GM23338 (cell line): Measurements from ENCODE around the gene SLC37A2. TPM values are rescaled to one million over a fixed set of nuclear protein-coding genes. Genes with fewer than 3 reads are reported as not detected.

Experiments
- ATAC-seq: fragments of 200-7000 bp; cut with Tn5 transposase; 3 replicates; pipeline ENCODE4 v1.9.1; 2020
- DNase-seq: peaks from one replicate; pipeline ENCODE4 v3.0.0-alpha.2; 2015; ENCODE audit warnings: low spot score
- H2AFZ ChIP-seq: fragments of 200-600 bp; sonication (generic); 2 replicates; pipeline ENCODE4 v1.8.0; 2016; ENCODE audit warnings: antibody characterized with exemption, mild to moderate bottlenecking, moderate library complexity
- H3F3A ChIP-seq: fragments of 200-600 bp; sonication (generic); replicated peaks from 2 replicates; pipeline ENCODE4 v1.8.0; 2017; ENCODE audit warnings: antibody characterized with exemption, mixed run types, low read depth
- H3K27ac ChIP-seq: fragments of 200-600 bp; sonication (generic); 2 replicates; pipeline ENCODE4 v1.6.1; 2016; ENCODE audit warnings: low read depth
- H3K27me3 ChIP-seq: fragments of 200-600 bp; sonication (generic); 2 replicates; pipeline ENCODE4 v1.8.0; 2016; ENCODE audit warnings: mild to moderate bottlenecking, mixed run types, moderate library complexity; ENCODE audit not compliant: insufficient read depth
- H3K36me3 ChIP-seq: fragments of 200-600 bp; sonication (generic); 2 replicates; pipeline ENCODE4 v1.8.0; 2016; ENCODE audit warnings: mild to moderate bottlenecking; ENCODE audit not compliant: insufficient read depth
- H3K4me1 ChIP-seq: fragments of 200-600 bp; sonication (generic); 2 replicates; pipeline ENCODE4 v1.8.0; 2016; ENCODE audit warnings: mild to moderate bottlenecking, moderate library complexity; ENCODE audit not compliant: insufficient read depth
- H3K4me2 ChIP-seq: fragments of 200-600 bp; sonication (generic); 2 replicates; pipeline ENCODE4 v1.7.1; 2017; ENCODE audit warnings: mixed run types
- H3K4me3 ChIP-seq: fragments of 200-600 bp; sonication (generic); 2 replicates; pipeline ENCODE4 v1.6.1; 2016; ENCODE audit warnings: mixed run types
- H3K79me2 ChIP-seq: fragments of 200-600 bp; sonication (generic); replicated peaks from 2 replicates; pipeline ENCODE4 v1.8.0; 2017; ENCODE audit warnings: mild to moderate bottlenecking; ENCODE audit not compliant: insufficient read depth
- H3K9me2 ChIP-seq: fragments of 200-600 bp; sonication (generic); 2 replicates; pipeline ENCODE4 v1.8.0; 2017; ENCODE audit not compliant: insufficient read depth
- H4K20me1 ChIP-seq: fragments of 200-600 bp; sonication (generic); replicated peaks from 2 replicates; pipeline ENCODE4 v1.8.0; 2017; ENCODE audit warnings: mild to moderate bottlenecking; ENCODE audit not compliant: insufficient read depth
- H3K27ac Mint-ChIP-seq: 2 replicates; pipeline ENCODE4 v1.8.0; 2020; ENCODE audit warnings: inconsistent platforms, mild to moderate bottlenecking, moderate library complexity, mixed read lengths
- H3K27me3 Mint-ChIP-seq: 3 replicates; pipeline ENCODE4 v1.8.0; 2022; ENCODE audit warnings: low read depth, mild to moderate bottlenecking, moderate library complexity, mixed read lengths, inconsistent platforms; ENCODE audit not compliant: insufficient read depth, poor library complexity
- H3K36me3 Mint-ChIP-seq: 3 replicates; pipeline ENCODE4 v1.8.0; 2021; ENCODE audit warnings: low read depth, mild to moderate bottlenecking, inconsistent platforms, moderate library complexity, mixed read lengths
- H3K4me1 Mint-ChIP-seq: 3 replicates; pipeline ENCODE4 v1.8.0; 2020; ENCODE audit warnings: mild to moderate bottlenecking, inconsistent platforms, mixed read lengths
- H3K4me3 Mint-ChIP-seq: 3 replicates; pipeline ENCODE4 v1.8.0; 2021; ENCODE audit warnings: moderate library complexity, mild to moderate bottlenecking, inconsistent platforms, mixed read lengths
- H3K9me3 Mint-ChIP-seq: 3 replicates; pipeline ENCODE4 v1.8.0; 2020; ENCODE audit warnings: moderate library complexity, mild to moderate bottlenecking, inconsistent platforms, mixed read lengths
- CREB1 ChIP-seq: fragments of 250-450 bp; sonication (Bioruptor Pico); IDR thresholded peaks from 2 replicates; pipeline ENCODE4 v1.5.0; 2020; ENCODE audit warnings: low read depth, mild to moderate bottlenecking, moderate library complexity
- ETS1 ChIP-seq: IDR thresholded peaks from 2 replicates; pipeline ENCODE4 v1.6.1; 2016; ENCODE audit warnings: antibody characterized with exemption
- EZH2 ChIP-seq: fragments of 200-600 bp; sonication (generic); IDR thresholded peaks from one replicate; pipeline ENCODE4 v1.8.0; 2017; ENCODE audit warnings: antibody characterized with exemption, mild to moderate bottlenecking, low read depth; ENCODE audit not compliant: unreplicated experiment
- EZH2phosphoT487 ChIP-seq: fragments of 200-600 bp; sonication (generic); IDR thresholded peaks from one replicate; pipeline ENCODE4 v1.8.1; 2018; ENCODE audit warnings: antibody characterized with exemption; ENCODE audit not compliant: unreplicated experiment
- JUNB ChIP-seq: IDR thresholded peaks from one replicate; pipeline ENCODE4 v1.6.1; 2016; ENCODE audit warnings: antibody characterized with exemption; ENCODE audit not compliant: unreplicated experiment
- NANOG ChIP-seq: IDR thresholded peaks from 2 replicates; pipeline ENCODE4 v1.6.1; 2016; ENCODE audit warnings: antibody characterized with exemption, borderline replicate concordance
- POLR2AphosphoS5 ChIP-seq: IDR thresholded peaks from 2 replicates; pipeline ENCODE4 v1.6.1; 2016; ENCODE audit warnings: antibody characterized with exemption, low read depth
- STAT1 ChIP-seq: IDR thresholded peaks from one replicate; pipeline ENCODE4 v1.6.1; 2016; ENCODE audit warnings: antibody characterized with exemption; ENCODE audit not compliant: unreplicated experiment
- ZNF114 ChIP-seq: fragments of 250-450 bp; sonication (Bioruptor Pico); IDR thresholded peaks from 2 replicates; pipeline ENCODE4 v1.5.0; 2020; ENCODE audit warnings: mild to moderate bottlenecking, moderate library complexity
- ZNF331 ChIP-seq: fragments of 250-450 bp; sonication (Bioruptor Pico); IDR thresholded peaks from 2 replicates; pipeline ENCODE4 v1.5.0; 2020; ENCODE audit warnings: low read depth, mild to moderate bottlenecking, moderate library complexity
- polyA plus RNA-seq: library from polyadenylated mRNA; unstranded; fragments of >200 nt; fragmentation: Nextera tagmentation; extraction: Ambion mirVana; gene quantifications from 2 replicates; pipeline ENCODE4 v1.2.1, GENCODE V29; 2016
- total RNA-seq: library from RNA; depleted of rRNA; stranded (reverse); fragments of >200 nt; shearing (Covaris generic); gene quantifications from 2 replicates; pipeline ENCODE4 v1.2.3, GENCODE V29; 2014
- TF ChIP-seq, protein P1 (sequence below): IDR thresholded peaks from one replicate; pipeline ENCODE4 v1.6.1; 2018; ENCODE audit warnings: antibody characterized with exemption; ENCODE audit not compliant: unreplicated experiment
- TF ChIP-seq, protein P2 (sequence below), 2 experiments: fragments of 200-600 bp in 1 of 2; sonication (generic) in 1 of 2; conservative IDR thresholded peaks; 2 replicates each; pipeline versions ENCODE4 v1.5.1 to v1.6.1; 2016 to 2017; ENCODE audit warnings: antibody characterized with exemption in 2 of 2, low read depth in 2 of 2, mild to moderate bottlenecking in 2 of 2, moderate library complexity in 1 of 2

Gene SLC37A2
- total and polyA plus RNA-seq, 2 experiments from 2014 or later = 0.40 to 1.6 TPM

GRCh38 chr11:125082040-125082439, 18.9 kb downstream of the SLC37A2 start (continued):
- TF ChIP-seq, protein P1, sequence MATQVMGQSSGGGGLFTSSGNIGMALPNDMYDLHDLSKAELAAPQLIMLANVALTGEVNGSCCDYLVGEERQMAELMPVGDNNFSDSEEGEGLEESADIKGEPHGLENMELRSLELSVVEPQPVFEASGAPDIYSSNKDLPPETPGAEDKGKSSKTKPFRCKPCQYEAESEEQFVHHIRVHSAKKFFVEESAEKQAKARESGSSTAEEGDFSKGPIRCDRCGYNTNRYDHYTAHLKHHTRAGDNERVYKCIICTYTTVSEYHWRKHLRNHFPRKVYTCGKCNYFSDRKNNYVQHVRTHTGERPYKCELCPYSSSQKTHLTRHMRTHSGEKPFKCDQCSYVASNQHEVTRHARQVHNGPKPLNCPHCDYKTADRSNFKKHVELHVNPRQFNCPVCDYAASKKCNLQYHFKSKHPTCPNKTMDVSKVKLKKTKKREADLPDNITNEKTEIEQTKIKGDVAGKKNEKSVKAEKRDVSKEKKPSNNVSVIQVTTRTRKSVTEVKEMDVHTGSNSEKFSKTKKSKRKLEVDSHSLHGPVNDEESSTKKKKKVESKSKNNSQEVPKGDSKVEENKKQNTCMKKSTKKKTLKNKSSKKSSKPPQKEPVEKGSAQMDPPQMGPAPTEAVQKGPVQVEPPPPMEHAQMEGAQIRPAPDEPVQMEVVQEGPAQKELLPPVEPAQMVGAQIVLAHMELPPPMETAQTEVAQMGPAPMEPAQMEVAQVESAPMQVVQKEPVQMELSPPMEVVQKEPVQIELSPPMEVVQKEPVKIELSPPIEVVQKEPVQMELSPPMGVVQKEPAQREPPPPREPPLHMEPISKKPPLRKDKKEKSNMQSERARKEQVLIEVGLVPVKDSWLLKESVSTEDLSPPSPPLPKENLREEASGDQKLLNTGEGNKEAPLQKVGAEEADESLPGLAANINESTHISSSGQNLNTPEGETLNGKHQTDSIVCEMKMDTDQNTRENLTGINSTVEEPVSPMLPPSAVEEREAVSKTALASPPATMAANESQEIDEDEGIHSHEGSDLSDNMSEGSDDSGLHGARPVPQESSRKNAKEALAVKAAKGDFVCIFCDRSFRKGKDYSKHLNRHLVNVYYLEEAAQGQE = no peak
- TF ChIP-seq ZNF114 (no peak), POLR2AphosphoS5 (no peak), JUNB (no peak), ETS1 (no peak), CREB1 (CRISPR knock-in tag) (no peak), STAT1 (no peak), EZH2 (no peak)
- TF ChIP-seq, protein P2, sequence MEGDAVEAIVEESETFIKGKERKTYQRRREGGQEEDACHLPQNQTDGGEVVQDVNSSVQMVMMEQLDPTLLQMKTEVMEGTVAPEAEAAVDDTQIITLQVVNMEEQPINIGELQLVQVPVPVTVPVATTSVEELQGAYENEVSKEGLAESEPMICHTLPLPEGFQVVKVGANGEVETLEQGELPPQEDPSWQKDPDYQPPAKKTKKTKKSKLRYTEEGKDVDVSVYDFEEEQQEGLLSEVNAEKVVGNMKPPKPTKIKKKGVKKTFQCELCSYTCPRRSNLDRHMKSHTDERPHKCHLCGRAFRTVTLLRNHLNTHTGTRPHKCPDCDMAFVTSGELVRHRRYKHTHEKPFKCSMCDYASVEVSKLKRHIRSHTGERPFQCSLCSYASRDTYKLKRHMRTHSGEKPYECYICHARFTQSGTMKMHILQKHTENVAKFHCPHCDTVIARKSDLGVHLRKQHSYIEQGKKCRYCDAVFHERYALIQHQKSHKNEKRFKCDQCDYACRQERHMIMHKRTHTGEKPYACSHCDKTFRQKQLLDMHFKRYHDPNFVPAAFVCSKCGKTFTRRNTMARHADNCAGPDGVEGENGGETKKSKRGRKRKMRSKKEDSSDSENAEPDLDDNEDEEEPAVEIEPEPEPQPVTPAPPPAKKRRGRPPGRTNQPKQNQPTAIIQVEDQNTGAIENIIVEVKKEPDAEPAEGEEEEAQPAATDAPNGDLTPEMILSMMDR (conservative IDR thresholded peaks at IDR 0.05; ENCODE audit: low read depth in 2 of 2) = no peak

DNA sequence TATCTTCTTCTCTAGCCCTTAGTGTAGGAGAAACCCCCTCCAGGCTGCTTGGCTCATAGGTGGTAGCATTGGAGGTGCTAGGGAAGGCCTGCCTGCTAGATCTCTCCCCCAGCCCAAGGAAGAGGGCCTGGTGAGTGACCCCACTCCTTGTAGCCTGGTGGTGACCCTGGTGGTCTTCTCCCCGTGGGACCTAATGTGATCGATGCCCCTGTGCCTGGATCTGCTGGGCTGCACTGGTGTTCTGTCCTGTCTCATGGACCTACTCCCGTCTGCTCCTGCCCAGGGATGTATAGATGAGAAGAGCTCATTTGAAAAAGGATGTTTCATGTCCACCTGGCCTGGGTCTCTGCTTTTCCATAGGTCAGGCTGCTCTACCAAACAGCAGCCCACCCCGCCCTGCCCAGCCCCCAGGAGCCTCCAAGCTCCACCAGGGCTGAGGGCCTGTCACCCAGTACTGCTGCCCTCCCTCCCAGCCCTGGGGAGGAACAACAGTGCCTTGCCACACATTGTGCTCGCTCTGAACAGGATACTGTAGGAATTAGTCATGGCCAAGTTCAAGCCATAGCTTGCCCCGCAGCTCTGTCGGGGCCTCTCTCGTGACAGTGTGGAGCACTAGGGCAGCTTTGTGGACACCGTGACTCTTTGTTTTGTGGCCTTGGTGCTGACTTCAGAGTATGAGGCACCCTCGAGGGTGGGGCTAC, 19.7 kb downstream of the SLC37A2 start:
- Mint-ChIP-seq H3K36me3 (no peaks in the 10 kb centered on the region; the same call in 2 of the 3 replicates), H3K27me3 (peaks cover 9% of the 10 kb centered on the region), H3K9me3 (no peaks in the 10 kb centered on the region; the same call in 2 of the 3 replicates), H3K4me3 (no peak overlapping the region), H3K4me1 (no peaks in the 10 kb centered on the region; the same call in 1 of the 3 replicates), H3K27ac (no peak overlapping the region; the same call in 1 of the 2 replicates)
- Histone ChIP-seq H3K4me1 (no peaks in the 10 kb centered on the region), H3K27ac (no peak overlapping the region), H2AFZ (no peak overlapping the region), H4K20me1 (no peaks in the 10 kb centered on the region), H3K4me2 (no peak overlapping the region), H3K79me2 (no peaks in the 10 kb centered on the region), H3K4me3 (no peak overlapping the region), H3K27me3 (no peaks in the 10 kb centered on the region), H3K36me3 (no peaks in the 10 kb centered on the region), H3F3A (no peaks in the 10 kb centered on the region), H3K9me2 (no peaks in the 10 kb centered on the region)
- no peak for DNase-seq
- no peak for TF ChIP-seq ZNF331
- no peak for TF ChIP-seq EZH2phosphoT487
- TF ChIP-seq, protein P1 = no peak
- TF ChIP-seq STAT1 = no peak
- no peak for TF ChIP-seq NANOG
- ATAC-seq = no peak
